Common myeloid progenitor, CD34-positive (primary cell): Measurements from ENCODE around the gene ZAR1L.

Experiments
- CTCF ChIA-PET: fragments of 350-600 bp; sonication (Branson Sonifier 250); formaldehyde crosslinking; loops from one replicate; lab custom pipeline; 2021; ENCODE audit warnings: antibody characterized with exemption; lab: Charles Lee
- POLR2A ChIA-PET: fragments of 350-600 bp; sonication (Branson Sonifier 250); formaldehyde crosslinking; loops from one replicate; lab custom pipeline; 2021; ENCODE audit warnings: antibody characterized with exemption; lab: Charles Lee
- DNase-seq, 3 donors: peaks; one replicate each; pipeline versions ENCODE4 v3.0.0 to v3.0.0-alpha.2; 2013
- H3K27ac ChIP-seq, 2 experiments: 1 replicate in 1 of 2; 2 replicates in 1 of 2; pipeline ENCODE4 v1.7.0; 2013; ENCODE audit warnings: inconsistent platforms in 2 of 2, low read length in 2 of 2, mild to moderate bottlenecking in 2 of 2, low read depth in 1 of 2, moderate library complexity in 1 of 2; ENCODE audit not compliant: severe bottlenecking in 2 of 2, insufficient read depth in 1 of 2, poor library complexity in 1 of 2
- H3K27me3 ChIP-seq, 5 experiments: replicated peaks in 2 of 5; 1 replicate in 3 of 5; 2 replicates in 2 of 5; pipeline versions ENCODE4 v1.6.1 to v1.7.0; 2013; ENCODE audit warnings: low read length in 4 of 5, mild to moderate bottlenecking in 2 of 5, moderate library complexity in 2 of 5, inconsistent platforms in 1 of 5; ENCODE audit not compliant: insufficient read depth in 5 of 5, control insufficient read depth in 4 of 5
- H3K36me3 ChIP-seq, 4 experiments: 1 replicate in 2 of 4; 2 replicates in 2 of 4; pipeline versions ENCODE4 v1.6.1 to v1.7.0; 2013; ENCODE audit warnings: low read length in 3 of 4, control low read depth in 1 of 4, mild to moderate bottlenecking in 1 of 4; ENCODE audit not compliant: control insufficient read depth in 4 of 4, insufficient read depth in 4 of 4
- H3K4me1 ChIP-seq, 4 experiments: 1 replicate in 3 of 4; 2 replicates in 1 of 4; pipeline versions ENCODE4 v1.6.1 to v1.7.1; 2013; ENCODE audit warnings: low read length in 3 of 4, mild to moderate bottlenecking in 3 of 4, control low read depth in 1 of 4, inconsistent platforms in 1 of 4, moderate library complexity in 1 of 4; ENCODE audit not compliant: control insufficient read depth in 4 of 4, insufficient read depth in 4 of 4; ENCODE audit errors: control extremely low read depth in 1 of 4
- H3K4me3 ChIP-seq, 7 experiments: 1 replicate in 4 of 7; 2 replicates in 3 of 7; pipeline versions ENCODE4 v1.5.1 to v1.7.0; 2013; ENCODE audit warnings: mild to moderate bottlenecking in 7 of 7, low read length in 6 of 7, moderate library complexity in 6 of 7, inconsistent platforms in 2 of 7, low read depth in 2 of 7, control low read depth in 1 of 7; ENCODE audit not compliant: insufficient read depth in 4 of 7, control insufficient read depth in 1 of 7; ENCODE audit errors: extremely low read depth in 1 of 7
- H3K9me3 ChIP-seq, 5 experiments: 1 replicate in 4 of 5; 2 replicates in 1 of 5; pipeline versions ENCODE4 v1.6.1 to v1.7.1; 2013; ENCODE audit warnings: low read length in 4 of 5, mild to moderate bottlenecking in 2 of 5, inconsistent platforms in 1 of 5, low read depth in 1 of 5, moderate library complexity in 1 of 5; ENCODE audit not compliant: control insufficient read depth in 4 of 5, insufficient read depth in 2 of 5; ENCODE audit errors: control extremely low read depth in 1 of 5
- WGBS: methylation state at CpG from one replicate; pipeline ENCODE4 v1.1.5; 2013; ENCODE audit not compliant: insufficient coverage; 5-methylcytosine and 5-hydroxymethylcytosine counted together

The ZAR1L gene

DNA sequence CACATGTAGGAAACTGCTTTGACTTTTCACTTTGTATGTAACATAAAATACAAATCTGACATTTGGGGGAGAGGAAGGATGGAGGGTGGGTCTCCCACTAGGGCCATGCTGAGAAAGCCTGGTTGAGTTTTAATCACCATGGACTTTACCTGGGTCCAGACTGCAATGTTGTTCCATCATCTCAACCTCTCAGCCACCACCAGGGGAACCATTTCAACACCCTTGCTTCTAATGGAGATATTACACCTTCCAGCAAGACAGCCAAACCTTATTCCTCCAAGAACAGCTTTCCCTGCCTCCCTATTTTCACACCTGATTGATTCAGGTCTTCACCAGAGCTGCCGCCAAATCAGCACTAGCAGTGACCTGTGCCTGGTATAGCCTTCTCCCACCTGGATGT lies 56.0 kb downstream of the ZAR1L start:
- Histone ChIP-seq H3K36me3 (peaks cover 5 to 72% (median 15%) of the 10 kb centered on the region in 4 experiments), H3K4me1 (no peaks in the 10 kb centered on the region), H3K27me3 (no peaks in the 10 kb centered on the region), H3K27ac (no peak overlapping the region), H3K4me3 (no peak overlapping the region), H3K9me3 (no peaks in the 10 kb centered on the region)
- no peak for DNase-seq
- WGBS, result 100% methylated on average over 1 of the region's 1 CpG
- POLR2A ChIA-PET, result no interaction called here
- CTCF ChIA-PET, result no interaction called here

DNA sequence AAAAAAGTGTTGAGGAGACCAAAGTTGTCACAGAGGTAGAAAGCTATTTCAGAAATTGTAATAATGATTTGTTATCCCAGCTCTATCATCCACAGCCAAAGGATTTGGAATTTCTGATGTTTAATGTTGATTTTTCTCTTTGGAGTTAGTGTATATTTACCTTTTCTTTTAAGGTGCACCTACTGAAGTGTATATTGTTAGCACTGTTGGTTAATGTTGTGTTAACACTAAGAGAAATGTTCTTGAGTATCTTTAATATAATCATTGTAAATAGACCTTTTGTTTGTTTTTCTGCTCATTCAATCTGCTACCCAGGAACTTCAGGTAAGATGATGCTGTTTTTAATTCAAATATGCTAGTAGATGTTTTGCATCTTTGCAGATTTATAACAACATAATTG lies 57.5 kb downstream of the ZAR1L start:
- Histone ChIP-seq H3K36me3 (peaks cover 5 to 67% (median 17%) of the 10 kb centered on the region in 4 experiments), H3K9me3 (no peaks in the 10 kb centered on the region), H3K4me3 (no peak overlapping the region), H3K4me1 (no peaks in the 10 kb centered on the region), H3K27ac (no peak overlapping the region), H3K27me3 (no peaks in the 10 kb centered on the region)
- no peak for DNase-seq
- ChIA-PET CTCF (interaction anchor here (1.1 to 1.8 kb wide), 4 partner anchors 12 to 217 kb away, joined by 3 to 6 read pairs (median 4); no protein-coding TSS in a partner anchor), POLR2A (no interaction called here)

DNA sequence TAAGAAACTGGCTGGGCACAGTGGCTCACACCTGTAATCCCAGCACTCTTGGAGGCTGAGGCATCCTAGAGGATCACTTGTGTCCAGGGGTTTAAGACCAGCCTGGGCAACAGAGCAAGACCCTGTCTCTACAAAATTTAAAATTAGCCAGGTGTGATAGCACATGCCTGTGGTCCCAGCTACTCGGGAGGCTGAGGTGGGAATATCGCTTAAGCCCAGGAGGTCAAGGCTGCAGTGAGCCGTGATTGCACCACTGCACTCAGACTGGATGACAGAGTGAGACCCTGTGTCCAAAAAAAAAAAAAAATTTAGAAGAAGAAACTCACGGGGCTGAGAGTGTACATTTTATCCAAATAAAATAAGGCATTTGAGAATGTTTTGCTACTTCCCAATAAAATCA lies 58.9 kb downstream of the ZAR1L start:
- ChIA-PET CTCF (interaction anchor here (0.6 to 1.8 kb wide), 4 partner anchors 11 to 429 kb away, joined by 3 to 6 read pairs (median 4); no protein-coding TSS in a partner anchor), POLR2A (no interaction called here)
- Histone ChIP-seq H3K27ac (no peak overlapping the region), H3K27me3 (no peaks in the 10 kb centered on the region), H3K4me1 (no peaks in the 10 kb centered on the region), H3K36me3 (peaks cover 5 to 61% (median 13%) of the 10 kb centered on the region in 4 experiments), H3K4me3 (no peak overlapping the region), H3K9me3 (no peaks in the 10 kb centered on the region)
- DNase-seq, result no peak
- 100% methylated on average over 3 of the region's 4 CpGs for WGBS

DNA sequence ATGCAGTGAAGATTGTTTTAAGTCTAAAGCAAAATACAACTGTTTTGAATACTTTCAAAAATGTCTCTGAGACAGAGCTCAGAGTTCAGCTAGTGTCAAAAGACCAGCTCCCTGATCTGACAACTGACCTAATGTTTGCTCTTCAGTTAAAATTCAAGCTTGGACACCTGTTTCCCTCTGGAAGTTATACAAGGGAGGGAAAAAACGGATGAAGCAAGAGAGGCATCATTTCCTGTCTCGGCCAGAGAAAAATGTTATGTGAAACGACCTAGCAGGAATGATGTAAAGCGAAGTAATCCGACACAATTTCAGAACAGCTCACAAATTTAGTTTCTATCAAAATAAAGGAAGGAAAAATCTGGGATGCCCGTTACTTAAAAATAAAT lies 59.4 kb downstream of the ZAR1L start:
- peaks cover 3 to 61% (median 12%) of the 10 kb centered on the region in 4 experiments for H3K36me3 ChIP-seq
- WGBS, result no CpG with 5 or more reads among the region's 6 CpGs
- no peaks in the 10 kb centered on the region for H3K4me1 ChIP-seq
- no peak overlapping the region for H3K4me3 ChIP-seq
- DNase-seq, result no peak
- ChIA-PET CTCF (interaction anchor here (1.0 to 1.5 kb wide), 2 partner anchors 9 to 10 kb away, joined by 4 to 5 read pairs; no protein-coding TSS in a partner anchor), POLR2A (no interaction called here)
- no peaks in the 10 kb centered on the region for H3K27me3 ChIP-seq
- H3K9me3 ChIP-seq, result no peaks in the 10 kb centered on the region
- H3K27ac ChIP-seq, result no peak overlapping the region

DNA sequence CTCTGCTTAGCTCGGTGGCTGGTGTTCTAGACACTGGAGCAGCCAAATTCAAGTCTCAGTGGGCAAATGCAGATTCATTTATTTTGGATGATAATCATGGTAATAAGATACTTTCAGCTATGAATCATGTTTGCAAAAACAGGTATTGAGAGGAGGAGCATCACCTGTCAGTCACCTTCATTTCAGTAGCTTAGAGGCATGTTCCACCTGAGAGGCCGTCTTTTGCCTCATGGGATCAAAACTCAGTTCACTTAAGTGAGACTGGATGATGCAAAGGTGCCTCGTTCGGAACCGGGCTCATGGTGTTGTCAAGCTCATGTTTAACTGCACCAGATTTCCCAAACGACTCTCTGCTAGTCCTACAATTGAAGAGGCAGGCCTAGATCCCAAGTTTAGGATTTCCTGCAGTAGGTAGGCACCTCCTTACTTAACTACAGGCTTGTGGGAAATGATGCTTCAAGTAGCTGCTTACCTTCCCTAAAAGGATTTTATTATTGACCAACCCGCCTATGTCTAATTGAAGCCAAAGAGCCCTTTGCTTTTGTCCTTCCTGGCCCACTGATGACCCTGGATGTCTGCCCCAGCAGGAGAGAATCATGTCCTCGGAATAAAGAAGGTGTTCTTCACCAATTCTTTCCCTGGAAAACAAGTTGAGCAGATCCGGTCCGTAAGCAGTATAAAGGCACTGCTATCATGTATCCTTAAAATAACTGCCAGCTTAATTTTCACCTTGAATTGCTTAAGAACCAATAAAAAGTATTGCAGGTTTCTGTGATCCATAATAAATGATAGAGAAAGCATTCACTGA lies 60.0 kb downstream of the ZAR1L start:
- WGBS, result 94% methylated on average over 8 of the region's 10 CpGs
- ChIA-PET POLR2A (no interaction called here), CTCF (interaction anchor here (0.8 to 1.5 kb wide), 4 partner anchors 9 to 18 kb away, joined by 4 to 5 read pairs (median 4); no protein-coding TSS in a partner anchor)
- Histone ChIP-seq H3K4me3 (no peak overlapping the region), H3K4me1 (no peaks in the 10 kb centered on the region), H3K9me3 (no peaks in the 10 kb centered on the region), H3K36me3 (peaks cover 3 to 67% (median 12%) of the 10 kb centered on the region in 4 experiments), H3K27me3 (no peaks in the 10 kb centered on the region), H3K27ac (no peak overlapping the region)
- no peak for DNase-seq

DNA sequence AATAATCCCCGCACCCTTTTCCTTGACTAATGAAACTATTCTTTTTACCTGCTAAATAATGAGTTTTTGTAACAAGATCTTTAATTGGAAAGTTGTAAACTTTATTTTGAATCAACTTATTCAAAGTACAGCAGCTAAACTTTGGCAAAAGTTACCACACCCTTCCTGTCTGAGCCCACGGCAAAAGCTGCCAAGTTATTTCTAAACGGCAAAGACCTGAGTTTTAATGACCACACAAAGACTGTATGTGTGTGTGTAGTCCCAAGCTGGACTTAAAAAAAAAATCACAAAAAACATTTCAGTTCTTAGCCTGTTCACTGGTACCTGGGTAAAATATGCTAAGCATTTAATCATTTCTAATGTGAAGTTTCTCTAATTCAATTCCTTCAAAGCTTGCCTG lies 60.7 kb downstream of the ZAR1L start:
- Histone ChIP-seq H3K4me1 (peaks cover 0 to 2% (median 0%) of the 10 kb centered on the region in 4 experiments), H3K27ac (no peak overlapping the region), H3K9me3 (no peaks in the 10 kb centered on the region), H3K27me3 (no peaks in the 10 kb centered on the region), H3K4me3 (no peak overlapping the region), H3K36me3 (peaks cover 3 to 74% (median 15%) of the 10 kb centered on the region in 4 experiments)
- POLR2A ChIA-PET, result no interaction called here
- no CpG with 5 or more reads among the region's 3 CpGs for WGBS
- CTCF ChIA-PET, result interaction anchor here (0.8 to 1.5 kb wide), 3 partner anchors 9 to 17 kb away, joined by 4 to 5 read pairs (median 4); no protein-coding TSS in a partner anchor
- no peak for DNase-seq

DNA sequence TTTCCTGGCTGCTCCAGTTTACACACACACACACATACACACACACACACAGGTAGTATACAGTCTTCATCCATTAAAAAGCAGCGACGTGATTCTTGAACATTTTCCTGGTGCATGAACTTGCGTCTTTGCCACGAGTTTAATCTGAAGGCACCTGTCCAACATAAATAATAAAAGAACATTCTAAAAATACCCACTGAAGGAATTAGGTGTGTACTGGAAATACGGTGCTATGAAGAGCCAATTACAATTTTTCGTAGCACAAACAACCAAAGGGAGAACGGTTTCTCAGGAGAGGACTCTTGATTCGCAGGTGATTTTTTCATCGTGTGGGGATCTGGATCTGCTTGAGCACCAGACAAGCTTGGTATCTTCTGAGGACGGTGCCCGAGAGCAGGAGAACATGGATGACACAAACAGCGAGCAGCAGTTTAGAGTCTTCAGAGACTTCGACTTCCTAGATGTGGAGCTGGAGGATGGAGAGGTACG lies 61.2 kb downstream of the ZAR1L start:
- no peak overlapping the region for H3K4me3 ChIP-seq
- CTCF ChIA-PET, result interaction anchor here (1.3 kb wide), 1 partner anchor 17 kb away, joined by 4 read pairs; no protein-coding TSS in a partner anchor
- H3K9me3 ChIP-seq, result no peaks in the 10 kb centered on the region
- WGBS, result 94% methylated on average over 8 of the region's 14 CpGs
- POLR2A ChIA-PET, result no interaction called here
- no peaks in the 10 kb centered on the region for H3K27me3 ChIP-seq
- H3K27ac ChIP-seq, result no peak overlapping the region
- H3K4me1 ChIP-seq, result peaks cover 0 to 6% (median 0%) of the 10 kb centered on the region in 4 experiments
- peaks cover 3 to 73% (median 15%) of the 10 kb centered on the region in 4 experiments for H3K36me3 ChIP-seq
- DNase-seq, result no peak
